Spleen (tissue), 11 donors: ENCODE results near the gene NOTCH3. TPM values are rescaled to one million over a fixed set of nuclear protein-coding genes. Genes with fewer than 3 reads are reported as not detected.

Experiments
- DNase-seq: peaks from one replicate; pipeline ENCODE4 v3.0.0-alpha.2; 2020
- H3K27ac ChIP-seq, 8 donors: fragments of 200-600 bp; sonication (generic) in 7 of 8; 1 replicate in 4 of 8; 2 replicates in 4 of 8; pipeline versions ENCODE4 v1.5.0 to v1.8.0; 2016 to 2021; ENCODE audit warnings: inconsistent platforms in 4 of 8, mild to moderate bottlenecking in 4 of 8, moderate library complexity in 1 of 8
- H3K27me3 ChIP-seq, 7 donors: fragments of 200-600 bp; sonication (generic) in 6 of 7; replicated peaks in 1 of 7; 1 replicate in 4 of 7; 2 replicates in 3 of 7; pipeline versions ENCODE4 v1.5.0 to v1.8.0; 2016 to 2021; ENCODE audit warnings: inconsistent platforms in 3 of 7, mild to moderate bottlenecking in 1 of 7
- H3K36me3 ChIP-seq, 6 donors: fragments of 200-600 bp; sonication (generic) in 5 of 6; 1 replicate in 4 of 6; 2 replicates in 2 of 6; pipeline versions ENCODE4 v1.5.0 to v1.8.0; 2016 to 2021; ENCODE audit warnings: inconsistent platforms in 2 of 6
- H3K4me1 ChIP-seq, 6 donors: fragments of 200-600 bp; sonication (generic) in 5 of 6; 1 replicate in 3 of 6; 2 replicates in 3 of 6; pipeline versions ENCODE4 v1.5.0 to v1.8.0; 2016 to 2021; ENCODE audit warnings: inconsistent platforms in 3 of 6
- H3K4me3 ChIP-seq, 8 donors: fragments of 200-600 bp; sonication (generic) in 7 of 8; 1 replicate in 4 of 8; 2 replicates in 4 of 8; pipeline versions ENCODE4 v1.5.0 to v1.8.0; 2016 to 2021; ENCODE audit warnings: inconsistent platforms in 4 of 8, mild to moderate bottlenecking in 4 of 8, moderate library complexity in 2 of 8
- H3K9me3 ChIP-seq, 8 donors: fragments of 200-600 bp; sonication (generic) in 7 of 8; 1 replicate in 4 of 8; 2 replicates in 4 of 8; pipeline versions ENCODE4 v1.5.0 to v1.8.0; 2016 to 2021; ENCODE audit warnings: inconsistent platforms in 4 of 8
- POLR2A ChIP-seq, 3 donors: fragments of 450-650 bp; IDR thresholded peaks; one replicate each; pipeline ENCODE4 v1.5.1; 2017; ENCODE audit warnings: antibody characterized with exemption in 3 of 3, mild to moderate bottlenecking in 1 of 3
- POLR2AphosphoS5 ChIP-seq, 3 donors: sonication (generic); formaldehyde crosslinking; IDR thresholded peaks; one replicate each; pipeline ENCODE4 v1.5.1; 2017; ENCODE audit warnings: antibody characterized with exemption in 3 of 3
- WGBS, 5 donors: extraction: QIAGEN DNeasy Blood & Tissue Kit in 3 of 5; methylation state at CpG; one replicate each; pipeline versions ENCODE4 v1.1.5 to v1.1.7; 2013 to 2018; 5-methylcytosine and 5-hydroxymethylcytosine counted together
- intact Hi-C: fragments of 100-400 bp; cut with DNase I; formaldehyde crosslinking; loops from one replicate; pipeline ENCODE4 v1.15.0; 2023; ENCODE audit warnings: low total_unique reads
- polyA plus RNA-seq, 3 donors: library from polyadenylated mRNA; stranded (reverse); fragments of 200-250 nt; gene quantifications; one replicate each; pipeline ENCODE4 v1.2.1, GENCODE V29; 2013
- total RNA-seq, 7 donors: library from RNA; depleted of rRNA in 3 of 7; stranded (reverse); fragments of >200 nt in 3 of 7; fragmentation: NEBNext Ultra II Directional in 4 of 7; extraction: Animal tissue kit (Norgen Biotek cat#: 25700) in 4 of 7; gene quantifications; one replicate each; pipeline versions ENCODE4 v1.1.0 to v1.2.1, GENCODE V29; 2016 to 2021
- TF ChIP-seq, protein P1 (sequence below), 11 experiments: fragments of 200-600 bp in 7 of 11; fragments of 450-650 bp in 4 of 11; sonication (generic) in 4 of 11; IDR thresholded peaks in 8 of 11; conservative IDR thresholded peaks in 3 of 11; 1 replicate in 7 of 11; 2 replicates in 4 of 11; pipeline versions ENCODE4 v1.4.0 to v1.8.0; 2016 to 2021; ENCODE audit warnings: antibody characterized with exemption in 11 of 11, inconsistent platforms in 4 of 11, mild to moderate bottlenecking in 1 of 11
- donor health status: healthy with polysubstance abuse.
- donor health status: DM: no; HTN: no; CAD: no; lungs with moderate emphysema.
- donor health status: DM: no; HTN: no; CAD: no.
- donor health status: Bipolar disorder and iron deficiency.
- donor health status: healthy.
- donor health status: DM: no; HTN: no; CAD: no.
- donor health status: DM: yes; HTN: yes; CAD: no.

NOTCH3 gene
- total and polyA plus RNA-seq, 10 donors: 1.4 to 94.9 (median 58.2) TPM

DNA sequence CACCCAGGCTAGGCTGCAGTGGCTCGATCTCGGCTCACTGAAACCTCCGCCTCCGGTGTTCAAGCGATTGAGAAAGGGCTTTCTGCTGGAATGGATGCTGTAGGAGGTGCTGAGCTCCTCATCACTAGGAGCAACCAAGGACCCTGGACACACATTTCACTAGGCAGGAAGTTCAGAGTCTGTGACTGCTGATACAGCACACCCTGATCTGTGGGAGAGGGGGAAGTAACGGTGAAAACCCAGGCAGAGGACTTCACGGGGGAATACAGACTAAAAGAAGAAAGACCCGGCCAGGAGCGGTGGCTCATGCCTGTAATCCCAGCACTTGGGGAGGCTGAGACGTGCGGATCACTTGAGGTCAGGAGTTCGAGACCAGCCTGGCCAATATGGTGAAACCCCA lies 11.9 kb upstream of the NOTCH3 start:
- intact Hi-C loops: no loop called here
- Histone ChIP-seq H3K9me3 (no peaks in the 10 kb centered on the region), H3K27ac (peak overlapping the region in 3 of 8 donors; percentile 21 to 90 (median 73)), H3K27me3 (peaks cover 0 to 12% (median 0%) of the 10 kb centered on the region in 7 donors), H3K4me3 (no peak overlapping the region), H3K36me3 (no peaks in the 10 kb centered on the region), H3K4me1 (peaks cover 0 to 44% (median 6%) of the 10 kb centered on the region in 6 donors)
- TF ChIP-seq POLR2AphosphoS5 (IDR thresholded peaks at IDR 0.05) (peak in 1 of 3 donors; percentile 16), POLR2A (IDR thresholded peaks at IDR 0.05) (no peak)
- 79 to 87% (median 83%) methylated on average over 12 of the region's 12 CpGs for WGBS, 5 donors
- no peak for DNase-seq

DNA sequence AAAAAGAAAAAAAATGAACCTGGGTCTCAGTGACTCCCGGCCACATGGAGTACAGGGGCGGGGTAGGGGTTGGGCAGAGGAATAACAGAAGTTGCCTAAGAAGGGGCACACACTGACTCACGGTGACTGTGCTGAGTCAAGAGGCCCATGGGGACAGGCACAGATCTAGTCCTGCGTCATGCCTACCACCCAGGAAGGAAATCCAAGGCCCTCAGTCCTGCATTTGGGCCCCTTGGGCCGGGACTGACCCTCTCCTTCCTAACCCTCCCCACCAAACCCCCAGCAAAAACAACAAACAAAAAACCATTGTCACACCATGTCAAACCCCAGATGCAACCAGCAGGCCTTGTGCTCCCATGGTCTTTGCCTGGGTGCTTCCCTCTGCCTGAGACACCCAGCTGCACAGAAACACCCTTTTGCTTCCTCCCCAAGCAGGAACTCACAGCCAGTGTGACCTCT lies 9.6 kb upstream of the NOTCH3 start:
- intact Hi-C loops: no loop called here
- TF ChIP-seq, protein P1, sequence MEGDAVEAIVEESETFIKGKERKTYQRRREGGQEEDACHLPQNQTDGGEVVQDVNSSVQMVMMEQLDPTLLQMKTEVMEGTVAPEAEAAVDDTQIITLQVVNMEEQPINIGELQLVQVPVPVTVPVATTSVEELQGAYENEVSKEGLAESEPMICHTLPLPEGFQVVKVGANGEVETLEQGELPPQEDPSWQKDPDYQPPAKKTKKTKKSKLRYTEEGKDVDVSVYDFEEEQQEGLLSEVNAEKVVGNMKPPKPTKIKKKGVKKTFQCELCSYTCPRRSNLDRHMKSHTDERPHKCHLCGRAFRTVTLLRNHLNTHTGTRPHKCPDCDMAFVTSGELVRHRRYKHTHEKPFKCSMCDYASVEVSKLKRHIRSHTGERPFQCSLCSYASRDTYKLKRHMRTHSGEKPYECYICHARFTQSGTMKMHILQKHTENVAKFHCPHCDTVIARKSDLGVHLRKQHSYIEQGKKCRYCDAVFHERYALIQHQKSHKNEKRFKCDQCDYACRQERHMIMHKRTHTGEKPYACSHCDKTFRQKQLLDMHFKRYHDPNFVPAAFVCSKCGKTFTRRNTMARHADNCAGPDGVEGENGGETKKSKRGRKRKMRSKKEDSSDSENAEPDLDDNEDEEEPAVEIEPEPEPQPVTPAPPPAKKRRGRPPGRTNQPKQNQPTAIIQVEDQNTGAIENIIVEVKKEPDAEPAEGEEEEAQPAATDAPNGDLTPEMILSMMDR (IDR thresholded peaks at IDR 0.05 in 8 of 11, conservative IDR thresholded peaks at IDR 0.05 in 3 of 11): peak in 1 of 11 experiments; percentile 8
- no peak for TF ChIP-seq POLR2A (IDR thresholded peaks at IDR 0.05)
- TF ChIP-seq POLR2AphosphoS5 (IDR thresholded peaks at IDR 0.05): peak in 2 of 3 donors; percentile 44 to 69
- DNase-seq: peak; percentile 84
- peaks cover 0 to 44% (median 6%) of the 10 kb centered on the region in 6 donors for H3K4me1 ChIP-seq
- 32 to 73% (median 51%) methylated on average over 5 of the region's 5 CpGs for WGBS, 5 donors
- H3K4me3 ChIP-seq: peak overlapping the region in 1 of 8 donors; percentile 7
- H3K36me3 ChIP-seq: no peaks in the 10 kb centered on the region
- peak overlapping the region in 6 of 8 donors; percentile 46 to 90 (median 72) for H3K27ac ChIP-seq
- H3K9me3 ChIP-seq: no peaks in the 10 kb centered on the region
- H3K27me3 ChIP-seq: peaks cover 0 to 21% (median 0%) of the 10 kb centered on the region in 7 donors

DNA sequence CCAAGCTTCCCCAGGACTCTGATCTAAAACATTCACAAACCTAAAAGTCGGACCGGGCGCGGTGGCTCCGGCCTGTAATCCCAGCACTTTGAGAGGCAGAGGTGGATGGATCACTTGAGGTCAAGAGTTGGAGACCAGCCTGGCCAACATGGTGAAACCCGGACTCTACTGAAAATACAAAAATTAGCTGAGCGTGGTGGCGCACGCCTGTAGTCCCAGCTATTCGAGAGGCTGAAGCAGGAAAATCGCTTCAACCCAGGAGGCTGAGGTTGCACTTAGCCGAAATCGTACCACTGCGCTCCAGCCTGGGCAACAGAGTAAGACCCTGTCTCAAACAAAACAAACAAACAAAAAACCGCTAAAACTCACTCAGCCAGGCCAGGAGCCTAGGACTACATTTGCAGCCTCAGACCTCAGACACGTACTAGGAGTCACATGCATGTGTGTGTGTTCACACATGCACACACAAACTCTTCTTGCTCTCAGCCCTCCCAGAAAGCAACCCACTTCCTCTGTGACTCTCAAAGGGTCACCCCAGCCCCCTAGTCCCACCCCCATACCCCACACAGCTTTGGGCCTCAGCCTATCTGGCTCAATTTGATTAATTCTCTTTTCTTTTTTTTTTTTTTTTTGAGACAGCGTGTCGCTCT lies 704 bp upstream of the NOTCH3 start:
- Histone ChIP-seq H3K27me3 (peaks cover 2 to 74% (median 26%) of the 10 kb centered on the region in 7 donors), H3K9me3 (no peaks in the 10 kb centered on the region), H3K27ac (peak overlapping the region in 1 of 8 donors; percentile 79), H3K36me3 (no peaks in the 10 kb centered on the region), H3K4me3 (peak overlapping the region in 3 of 8 donors; percentile 36 to 69 (median 50)), H3K4me1 (peaks cover 0 to 47% (median 30%) of the 10 kb centered on the region in 6 donors)
- DNase-seq: no peak
- intact Hi-C loops: no loop called here
- 88 to 94% (median 90%) methylated on average over 18 of the region's 18 CpGs for WGBS, 5 donors
- TF ChIP-seq POLR2A (IDR thresholded peaks at IDR 0.05): no peak

GRCh38 chr19:15199661-15200552 lies 888 bp downstream of the NOTCH3 start:
- H3K4me1 ChIP-seq: peaks cover 0 to 63% (median 46%) of the 10 kb centered on the region in 6 donors
- WGBS, 5 donors: 5 to 20% (median 17%) methylated on average over 32 to 75 of the region's 82 CpGs

More at GRCh38 chr19:15199661-15200552, 888 bp downstream of the NOTCH3 start:
- Histone ChIP-seq H3K4me3 (peak overlapping the region; percentile 10 to 69 (median 34)), H3K36me3 (no peaks in the 10 kb centered on the region), H3K9me3 (no peaks in the 10 kb centered on the region), H3K27me3 (peaks cover 2 to 90% (median 40%) of the 10 kb centered on the region in 7 donors), H3K27ac (peak overlapping the region in 6 of 8 donors; percentile 48 to 80 (median 67))
- TF ChIP-seq, protein P1 (IDR thresholded peaks at IDR 0.05 in 8 of 11, conservative IDR thresholded peaks at IDR 0.05 in 3 of 11): no peak
- no peak for TF ChIP-seq POLR2A (IDR thresholded peaks at IDR 0.05)
- no peak for TF ChIP-seq POLR2AphosphoS5 (IDR thresholded peaks at IDR 0.05)
- intact Hi-C loops: no loop called here
- no peak for DNase-seq
